Astrocyte of the spinal cord (primary cell): ENCODE measurements around the gene KRTAP10-1.
"Not testable (repeated sequence)": the region's sequence is repeated elsewhere in the genome, so short reads cannot be mapped to it uniquely, and the experiment has no call there.

ENCODE experiments used
- DNase-seq: peaks from one replicate; pipeline ENCODE4 v3.0.0; 2011; ENCODE audit warnings: low read depth, low spot score
- H3K4me3 ChIP-seq: 2 replicates; pipeline ENCODE4 v1.5.1; 2011; ENCODE audit warnings: low read depth, mild to moderate bottlenecking, low read length, moderate library complexity
- CTCF ChIP-seq: IDR thresholded peaks from 2 replicates; pipeline ENCODE4 v1.5.1; 2012; ENCODE audit warnings: low read depth, mild to moderate bottlenecking, low read length, inconsistent platforms
- in situ Hi-C: cut with HindIII; loops from 2 replicates; pipeline ENCODE4 v1.10.0; 2017; ENCODE audit warnings: low sequenced_read_pairs

The KRTAP10-1 gene

GRCh38 chr21:44503901-44504399 is 36.0 kb downstream of the KRTAP10-1 start:
- no peak for DNase-seq
- in situ Hi-C loops: no loop called here
- no peak for TF ChIP-seq CTCF
- no peak overlapping the region for H3K4me3 ChIP-seq

GRCh38 chr21:44503006-44503889 is 36.7 kb downstream of the KRTAP10-1 start:
- DNase-seq, in situ Hi-C loops, H3K4me3 ChIP-seq: not testable (repeated sequence)

GRCh38 chr21:44502171-44502958 is 37.6 kb downstream of the KRTAP10-1 start:
- DNase-seq: no peak
- no peak for TF ChIP-seq CTCF
- no peak overlapping the region for H3K4me3 ChIP-seq
- in situ Hi-C loops: no loop called here

GRCh38 chr21:44500111-44500510 is 39.9 kb downstream of the KRTAP10-1 start:
- no peak for TF ChIP-seq CTCF
- in situ Hi-C loops: no loop called here
- H3K4me3 ChIP-seq: no peak overlapping the region
- DNase-seq: no peak

GRCh38 chr21:44499631-44500030 is 40.4 kb downstream of the KRTAP10-1 start:
- in situ Hi-C loops: no loop called here
- no peak for TF ChIP-seq CTCF
- DNase-seq: no peak
- H3K4me3 ChIP-seq: no peak overlapping the region

- no peak for DNase-seq
- in situ Hi-C loops: no loop called here
- no peak for TF ChIP-seq CTCF
Measured at GRCh38 chr21:44499211-44499560, 40.8 kb downstream of the KRTAP10-1 start.

More at GRCh38 chr21:44499211-44499560, 40.8 kb downstream of the KRTAP10-1 start:
- no peak overlapping the region for H3K4me3 ChIP-seq
